Astrocyte (in vitro differentiated cells and primary cell): Measurements from ENCODE around the gene LYSMD2. TPM values are rescaled to one million over a fixed set of nuclear protein-coding genes. Genes with fewer than 3 reads are reported as not detected.

Experiments
- DNase-seq: peaks from one replicate; pipeline ENCODE4 v3.0.0-alpha.2; 2010; ENCODE audit warnings: low read depth
- FAIRE-seq: peaks from 2 replicates; lab custom pipeline; 2011; peaks lifted over from hg19 to GRCh38; lab: Jason Lieb, UNC
- H2AFZ ChIP-seq: 2 replicates; pipeline ENCODE4 v1.6.0; 2012; ENCODE audit warnings: low read depth, low read length, inconsistent platforms
- H3K27ac ChIP-seq: 2 replicates; pipeline ENCODE4 v1.5.1; 2011; ENCODE audit warnings: low read depth, low read length, inconsistent platforms
- H3K27me3 ChIP-seq: 2 replicates; pipeline ENCODE4 v1.6.0; 2011; ENCODE audit warnings: low read length, inconsistent platforms; ENCODE audit not compliant: insufficient read depth
- H3K36me3 ChIP-seq: 2 replicates; pipeline ENCODE4 v1.5.1; 2011; ENCODE audit warnings: low read length, inconsistent platforms; ENCODE audit not compliant: insufficient read depth
- H3K4me1 ChIP-seq: 2 replicates; pipeline ENCODE4 v1.5.1; 2011; ENCODE audit warnings: low read length, inconsistent platforms; ENCODE audit not compliant: insufficient read depth
- H3K4me2 ChIP-seq: 2 replicates; pipeline ENCODE4 v1.6.0; 2012; ENCODE audit warnings: low read length, inconsistent platforms
- H3K4me3 ChIP-seq: 2 replicates; pipeline ENCODE4 v1.5.1; 2011; ENCODE audit warnings: low read depth, mild to moderate bottlenecking, low read length, inconsistent platforms; ENCODE audit not compliant: insufficient read depth
- H3K79me2 ChIP-seq: 2 replicates; pipeline ENCODE4 v1.6.0; 2012; ENCODE audit warnings: mild to moderate bottlenecking, low read length, inconsistent platforms; ENCODE audit not compliant: insufficient read depth
- H3K9ac ChIP-seq: 2 replicates; pipeline ENCODE4 v1.6.0; 2012; ENCODE audit warnings: mild to moderate bottlenecking, low read length, inconsistent platforms
- H3K9me3 ChIP-seq: 2 replicates; pipeline ENCODE4 v1.5.1; 2012; ENCODE audit warnings: low read depth, mild to moderate bottlenecking, low read length, inconsistent platforms; ENCODE audit not compliant: insufficient read depth
- H4K20me1 ChIP-seq: 2 replicates; pipeline ENCODE4 v1.6.0; 2012; ENCODE audit warnings: low read length, inconsistent platforms; ENCODE audit not compliant: insufficient read depth
- H3K27ac Mint-ChIP-seq: one replicate; pipeline ENCODE4 v1.8.0; 2021; ENCODE audit warnings: mild to moderate bottlenecking, mixed read lengths; ENCODE audit not compliant: unreplicated experiment
- H3K27me3 Mint-ChIP-seq: one replicate; pipeline ENCODE4 v1.8.0; 2021; ENCODE audit warnings: low read depth, mixed read lengths; ENCODE audit not compliant: unreplicated experiment
- H3K36me3 Mint-ChIP-seq: one replicate; pipeline ENCODE4 v1.8.0; 2021; ENCODE audit warnings: low read depth, mixed read lengths; ENCODE audit not compliant: unreplicated experiment
- H3K4me1 Mint-ChIP-seq: one replicate; pipeline ENCODE4 v1.8.0; 2021; ENCODE audit warnings: low read depth, mixed read lengths; ENCODE audit not compliant: unreplicated experiment
- H3K4me3 Mint-ChIP-seq: one replicate; pipeline ENCODE4 v1.8.0; 2021; ENCODE audit warnings: mild to moderate bottlenecking, moderate library complexity, mixed read lengths; ENCODE audit not compliant: unreplicated experiment
- H3K9me3 Mint-ChIP-seq: one replicate; pipeline ENCODE4 v1.8.0; 2021; ENCODE audit warnings: mild to moderate bottlenecking, mixed read lengths; ENCODE audit not compliant: unreplicated experiment
- CTCF ChIP-seq: IDR thresholded peaks from 2 replicates; pipeline ENCODE4 v1.5.1; 2011; ENCODE audit warnings: low read depth, mild to moderate bottlenecking, inconsistent platforms, low read length, moderate library complexity; ENCODE audit not compliant: insufficient read depth
- EZH2 ChIP-seq: IDR thresholded peaks from 2 replicates; pipeline ENCODE4 v1.6.1; 2012; ENCODE audit warnings: mild to moderate bottlenecking, low read length, inconsistent platforms; ENCODE audit not compliant: insufficient read depth
- total RNA-seq: library from RNA; stranded (reverse); gene quantifications from 2 replicates; pipeline ENCODE4 v1.2.1, GENCODE V29; 2021

LYSMD2 gene
- total RNA-seq, 1 donor from 2014 or later = 3.4 TPM

- FAIRE-seq = no peak
- Histone ChIP-seq H2AFZ (no peak overlapping the region), H3K9me3 (no peaks in the 10 kb centered on the region), H3K79me2 (no peaks in the 10 kb centered on the region), H4K20me1 (no peaks in the 10 kb centered on the region), H3K4me3 (no peak overlapping the region), H3K27me3 (no peaks in the 10 kb centered on the region), H3K4me2 (no peak overlapping the region), H3K36me3 (no peaks in the 10 kb centered on the region), H3K9ac (no peak overlapping the region), H3K4me1 (no peaks in the 10 kb centered on the region), H3K27ac (no peak overlapping the region)
- H3K4me3 Mint-ChIP-seq = no peak overlapping the region
- peaks cover 9% of the 10 kb centered on the region for H3K36me3 Mint-ChIP-seq
- no peaks in the 10 kb centered on the region for H3K27me3 Mint-ChIP-seq
- DNase-seq = no peak
- no peaks in the 10 kb centered on the region for H3K4me1 Mint-ChIP-seq
- TF ChIP-seq CTCF (no peak), EZH2 (no peak)
- H3K9me3 Mint-ChIP-seq = no peaks in the 10 kb centered on the region
- H3K27ac Mint-ChIP-seq = no peak overlapping the region
These were observed 34.3 kb upstream of the LYSMD2 start for GRCh38 chr15:51771773-51772172.

GRCh38 chr15:51770902-51771301, 33.4 kb upstream of the LYSMD2 start:
- Histone ChIP-seq H3K9me3 (no peaks in the 10 kb centered on the region), H3K4me2 (no peak overlapping the region), H3K27ac (no peak overlapping the region), H3K79me2 (no peaks in the 10 kb centered on the region), H2AFZ (no peak overlapping the region), H4K20me1 (no peaks in the 10 kb centered on the region), H3K4me1 (no peaks in the 10 kb centered on the region), H3K36me3 (no peaks in the 10 kb centered on the region), H3K4me3 (no peak overlapping the region), H3K27me3 (no peaks in the 10 kb centered on the region), H3K9ac (no peak overlapping the region)
- no peak for FAIRE-seq
- Mint-ChIP-seq H3K4me1 (no peaks in the 10 kb centered on the region), H3K27ac (no peak overlapping the region), H3K36me3 (peaks cover 9% of the 10 kb centered on the region), H3K4me3 (no peak overlapping the region), H3K9me3 (no peaks in the 10 kb centered on the region), H3K27me3 (no peaks in the 10 kb centered on the region)
- no peak for DNase-seq
- TF ChIP-seq EZH2 (no peak), CTCF (no peak)

GRCh38 chr15:51768018-51768417, 30.6 kb upstream of the LYSMD2 start:
- TF ChIP-seq CTCF (no peak), EZH2 (no peak)
- Mint-ChIP-seq H3K9me3 (peaks cover 2% of the 10 kb centered on the region), H3K27ac (no peak overlapping the region), H3K4me3 (no peak overlapping the region), H3K27me3 (no peaks in the 10 kb centered on the region), H3K36me3 (peaks cover 7% of the 10 kb centered on the region), H3K4me1 (no peaks in the 10 kb centered on the region)
- Histone ChIP-seq H3K36me3 (no peaks in the 10 kb centered on the region), H3K27ac (no peak overlapping the region), H2AFZ (no peak overlapping the region), H3K79me2 (no peaks in the 10 kb centered on the region), H3K27me3 (no peaks in the 10 kb centered on the region), H4K20me1 (no peaks in the 10 kb centered on the region), H3K9ac (no peak overlapping the region), H3K4me1 (no peaks in the 10 kb centered on the region), H3K9me3 (no peaks in the 10 kb centered on the region), H3K4me2 (no peak overlapping the region), H3K4me3 (no peak overlapping the region)
- FAIRE-seq (no peak), DNase-seq (no peak)
